Measurements from ENCODE around the gene FBXW5.

The FBXW5 gene

DNA sequence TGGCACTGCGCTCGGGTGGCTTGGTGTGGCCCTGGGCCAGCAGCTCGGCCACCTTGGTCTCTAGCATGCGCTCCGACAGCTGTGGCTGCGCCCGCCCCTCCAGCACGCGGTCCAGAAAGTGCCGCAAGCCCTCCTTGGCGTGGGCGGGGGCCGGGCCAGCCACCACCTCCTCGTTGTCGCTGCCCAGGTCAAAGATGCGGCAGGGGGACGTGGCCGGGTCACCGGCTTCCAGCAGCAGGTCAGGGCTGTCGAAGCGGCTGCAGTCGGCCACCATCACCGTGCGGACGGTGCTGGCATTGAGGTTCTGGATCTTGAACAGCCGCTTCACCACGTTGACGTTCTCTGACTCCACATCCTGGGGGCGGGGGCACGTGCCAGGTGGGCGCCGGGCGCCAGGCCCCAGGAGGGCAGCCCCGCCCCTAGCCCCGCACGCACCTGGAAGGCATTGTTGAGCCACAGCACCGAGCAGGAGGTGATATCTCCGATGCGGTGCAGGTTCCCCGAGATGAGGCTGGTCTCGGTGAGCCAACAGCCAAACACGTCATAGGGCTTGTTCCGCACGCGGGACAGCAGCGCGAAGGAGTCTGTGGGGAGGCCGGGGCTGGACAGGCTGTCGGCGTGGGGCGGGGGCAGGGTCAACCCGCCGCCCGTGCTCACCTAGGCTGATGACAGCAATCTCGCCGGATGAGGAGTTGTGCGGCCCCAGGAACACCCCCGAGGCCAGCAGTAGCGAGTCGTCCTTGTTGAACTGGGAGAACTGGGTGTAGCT lies 2.2 kb downstream of the FBXW5 start:
- Histone ChIP-seq H3K4me3 (ENCODE audit: low read depth in 1 of 2, low read length in 2 of 2) (no peak overlapping the region), H3K27ac (ENCODE audit: low read depth, low read length) (no peak overlapping the region), H3K9me3 (ENCODE audit: control insufficient read depth in 1 of 2, low read length in 2 of 2) (no peaks in the 10 kb centered on the region), H3K9ac (ENCODE audit: low read depth in 1 of 2, low read length in 2 of 2) (no peak overlapping the region), H3K27me3 (ENCODE audit: control insufficient read depth in 1 of 2, insufficient read depth in 2 of 2, low read length in 2 of 2) (no peaks in the 10 kb centered on the region), H3K4me1 (ENCODE audit: control insufficient read depth in 1 of 2, insufficient read depth in 2 of 2, low read length in 2 of 2) (peaks cover 3 to 22% of the 10 kb centered on the region in 2 donors), H3K36me3 (ENCODE audit: control insufficient read depth in 1 of 2, insufficient read depth in 2 of 2, low read length in 2 of 2) (peaks cover 28 to 52% of the 10 kb centered on the region in 2 donors)

- Histone ChIP-seq H3K4me3 (ENCODE audit: low read depth in 1 of 2, low read length in 2 of 2) (no peak overlapping the region), H3K9me3 (ENCODE audit: control insufficient read depth in 1 of 2, low read length in 2 of 2) (no peaks in the 10 kb centered on the region), H3K4me1 (ENCODE audit: control insufficient read depth in 1 of 2, insufficient read depth in 2 of 2, low read length in 2 of 2) (peaks cover 3 to 22% of the 10 kb centered on the region in 2 donors), H3K36me3 (ENCODE audit: control insufficient read depth in 1 of 2, insufficient read depth in 2 of 2, low read length in 2 of 2) (peaks cover 28 to 53% of the 10 kb centered on the region in 2 donors), H3K9ac (ENCODE audit: low read depth in 1 of 2, low read length in 2 of 2) (no peak overlapping the region), H3K27me3 (ENCODE audit: control insufficient read depth in 1 of 2, insufficient read depth in 2 of 2, low read length in 2 of 2) (no peaks in the 10 kb centered on the region), H3K27ac (ENCODE audit: low read depth, low read length) (no peak overlapping the region)
These were observed 3.1 kb downstream of the FBXW5 start for GRCh38 chr9:136941231-136942111.

DNA sequence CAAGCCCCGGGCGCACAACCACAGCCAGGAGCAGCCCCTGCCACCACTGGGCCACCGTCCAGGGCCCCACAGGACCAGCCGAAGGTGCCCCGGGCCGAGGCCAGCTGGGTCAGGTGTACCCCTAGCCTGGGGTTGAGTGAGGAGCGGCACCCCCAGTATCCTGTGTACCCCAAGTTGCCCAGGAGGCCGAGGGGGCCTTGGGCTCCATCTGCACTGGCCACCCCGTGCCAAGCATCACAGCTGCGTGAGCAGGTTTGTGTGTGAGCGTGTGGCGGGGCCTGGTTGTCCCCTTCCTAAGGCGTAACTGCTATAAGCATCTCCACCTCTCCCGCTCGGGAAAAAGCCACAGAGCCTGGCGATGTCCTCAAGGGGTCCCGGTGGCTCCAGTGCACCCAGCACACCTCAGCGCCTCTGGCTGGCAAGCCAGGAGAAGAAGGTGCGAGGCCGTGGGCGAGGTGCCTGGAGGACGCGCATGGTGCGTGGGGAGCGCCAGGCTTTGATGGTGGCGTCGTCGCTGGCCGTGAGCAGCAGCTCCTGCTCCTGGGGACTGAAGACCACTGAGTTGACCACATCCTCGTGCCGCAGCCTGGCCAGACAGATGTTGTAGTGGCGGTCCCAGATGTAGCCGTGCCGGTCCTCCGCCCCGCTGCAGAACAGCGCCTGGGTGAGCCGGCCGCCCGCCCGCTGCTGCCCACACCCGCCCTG lies 3.9 kb downstream of the FBXW5 start:
- Histone ChIP-seq H3K36me3 (ENCODE audit: control insufficient read depth in 1 of 2, insufficient read depth in 2 of 2, low read length in 2 of 2) (peaks cover 28 to 53% of the 10 kb centered on the region in 2 donors), H3K4me3 (ENCODE audit: low read depth in 1 of 2, low read length in 2 of 2) (no peak overlapping the region), H3K9ac (ENCODE audit: low read depth in 1 of 2, low read length in 2 of 2) (no peak overlapping the region), H3K27ac (ENCODE audit: low read depth, low read length) (no peak overlapping the region), H3K27me3 (ENCODE audit: control insufficient read depth in 1 of 2, insufficient read depth in 2 of 2, low read length in 2 of 2) (no peaks in the 10 kb centered on the region), H3K4me1 (ENCODE audit: control insufficient read depth in 1 of 2, insufficient read depth in 2 of 2, low read length in 2 of 2) (peaks cover 3 to 22% of the 10 kb centered on the region in 2 donors), H3K9me3 (ENCODE audit: control insufficient read depth in 1 of 2, low read length in 2 of 2) (no peaks in the 10 kb centered on the region)

GRCh38 chr9:136939996-136940525 lies 4.5 kb downstream of the FBXW5 start:
- Histone ChIP-seq H3K36me3 (ENCODE audit: control insufficient read depth in 1 of 2, insufficient read depth in 2 of 2, low read length in 2 of 2) (peaks cover 28 to 53% of the 10 kb centered on the region in 2 donors), H3K27ac (ENCODE audit: low read depth, low read length) (no peak overlapping the region), H3K9me3 (ENCODE audit: control insufficient read depth in 1 of 2, low read length in 2 of 2) (no peaks in the 10 kb centered on the region), H3K4me1 (ENCODE audit: control insufficient read depth in 1 of 2, insufficient read depth in 2 of 2, low read length in 2 of 2) (peaks cover 3 to 18% of the 10 kb centered on the region in 2 donors), H3K9ac (ENCODE audit: low read depth in 1 of 2, low read length in 2 of 2) (no peak overlapping the region), H3K27me3 (ENCODE audit: control insufficient read depth in 1 of 2, insufficient read depth in 2 of 2, low read length in 2 of 2) (no peaks in the 10 kb centered on the region), H3K4me3 (ENCODE audit: low read depth in 1 of 2, low read length in 2 of 2) (no peak overlapping the region)

DNA sequence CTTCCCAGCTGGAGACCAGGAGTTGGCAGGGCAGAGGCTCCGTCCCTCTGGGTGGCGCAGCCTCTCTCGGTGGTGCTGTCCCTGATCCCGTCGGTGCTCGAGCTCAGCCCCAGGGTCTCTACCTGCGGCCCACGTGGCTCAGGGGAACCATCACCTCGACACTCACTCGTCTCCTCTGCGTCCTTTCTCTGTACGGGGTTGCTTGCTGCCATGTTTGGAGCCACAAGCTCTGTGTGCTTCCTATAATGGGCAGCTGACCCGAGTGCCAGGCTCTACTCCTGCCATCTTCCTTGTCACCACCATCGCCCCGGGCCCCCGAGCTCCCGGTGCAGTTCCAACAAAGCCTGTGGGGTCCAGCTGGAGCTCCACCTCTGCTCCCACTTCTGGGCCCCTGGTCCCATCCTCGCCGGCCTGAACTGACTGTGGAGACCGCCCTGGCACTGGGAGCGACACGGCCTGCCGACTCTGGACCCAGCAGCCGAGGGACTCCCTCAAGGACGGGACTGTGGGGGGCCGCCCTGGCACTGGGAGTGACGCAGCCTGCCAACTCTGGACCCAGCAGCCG lies 5.0 kb downstream of the FBXW5 start:
- Histone ChIP-seq H3K4me3 (ENCODE audit: low read depth in 1 of 2, low read length in 2 of 2) (no peak overlapping the region), H3K36me3 (ENCODE audit: control insufficient read depth in 1 of 2, insufficient read depth in 2 of 2, low read length in 2 of 2) (peaks cover 28 to 53% of the 10 kb centered on the region in 2 donors), H3K4me1 (ENCODE audit: control insufficient read depth in 1 of 2, insufficient read depth in 2 of 2, low read length in 2 of 2) (peaks cover 0 to 14% of the 10 kb centered on the region in 2 donors), H3K9ac (ENCODE audit: low read depth in 1 of 2, low read length in 2 of 2) (no peak overlapping the region), H3K27me3 (ENCODE audit: control insufficient read depth in 1 of 2, insufficient read depth in 2 of 2, low read length in 2 of 2) (no peaks in the 10 kb centered on the region), H3K9me3 (ENCODE audit: control insufficient read depth in 1 of 2, low read length in 2 of 2) (no peaks in the 10 kb centered on the region), H3K27ac (ENCODE audit: low read depth, low read length) (no peak overlapping the region)

GRCh38 chr9:136937186-136938001 lies 7.1 kb downstream of the FBXW5 start:
- Histone ChIP-seq H3K9ac (ENCODE audit: low read depth in 1 of 2, low read length in 2 of 2) (no peak overlapping the region), H3K36me3 (ENCODE audit: control insufficient read depth in 1 of 2, insufficient read depth in 2 of 2, low read length in 2 of 2) (peaks cover 24 to 44% of the 10 kb centered on the region in 2 donors), H3K4me1 (ENCODE audit: control insufficient read depth in 1 of 2, insufficient read depth in 2 of 2, low read length in 2 of 2) (no peaks in the 10 kb centered on the region), H3K4me3 (ENCODE audit: low read depth in 1 of 2, low read length in 2 of 2) (no peak overlapping the region), H3K27ac (ENCODE audit: low read depth, low read length) (no peak overlapping the region), H3K9me3 (ENCODE audit: control insufficient read depth in 1 of 2, low read length in 2 of 2) (no peaks in the 10 kb centered on the region), H3K27me3 (ENCODE audit: control insufficient read depth in 1 of 2, insufficient read depth in 2 of 2, low read length in 2 of 2) (no peaks in the 10 kb centered on the region)

- H3K4me1 ChIP-seq (ENCODE audit: control insufficient read depth in 1 of 2, insufficient read depth in 2 of 2, low read length in 2 of 2): no peaks in the 10 kb centered on the region
- H3K27me3 ChIP-seq (ENCODE audit: control insufficient read depth in 1 of 2, insufficient read depth in 2 of 2, low read length in 2 of 2): no peaks in the 10 kb centered on the region
- no peak overlapping the region for H3K9ac ChIP-seq (ENCODE audit: low read depth in 1 of 2, low read length in 2 of 2)
- H3K9me3 ChIP-seq (ENCODE audit: control insufficient read depth in 1 of 2, low read length in 2 of 2): no peaks in the 10 kb centered on the region
- no peak overlapping the region for H3K4me3 ChIP-seq (ENCODE audit: low read depth in 1 of 2, low read length in 2 of 2)
- peaks cover 19 to 38% of the 10 kb centered on the region in 2 donors for H3K36me3 ChIP-seq (ENCODE audit: control insufficient read depth in 1 of 2, insufficient read depth in 2 of 2, low read length in 2 of 2)
- H3K27ac ChIP-seq (ENCODE audit: low read depth, low read length): no peak overlapping the region
These were observed 7.8 kb downstream of the FBXW5 start for GRCh38 chr9:136936645-136937170.

GRCh38 chr9:136935651-136936050 lies 8.9 kb downstream of the FBXW5 start:
- Histone ChIP-seq H3K9ac (ENCODE audit: low read depth in 1 of 2, low read length in 2 of 2) (no peak overlapping the region), H3K36me3 (ENCODE audit: control insufficient read depth in 1 of 2, insufficient read depth in 2 of 2, low read length in 2 of 2) (peaks cover 8 to 27% of the 10 kb centered on the region in 2 donors), H3K27me3 (ENCODE audit: control insufficient read depth in 1 of 2, insufficient read depth in 2 of 2, low read length in 2 of 2) (no peaks in the 10 kb centered on the region), H3K9me3 (ENCODE audit: control insufficient read depth in 1 of 2, low read length in 2 of 2) (no peaks in the 10 kb centered on the region), H3K27ac (ENCODE audit: low read depth, low read length) (no peak overlapping the region), H3K4me3 (ENCODE audit: low read depth in 1 of 2, low read length in 2 of 2) (no peak overlapping the region), H3K4me1 (ENCODE audit: control insufficient read depth in 1 of 2, insufficient read depth in 2 of 2, low read length in 2 of 2) (no peaks in the 10 kb centered on the region)

DNA sequence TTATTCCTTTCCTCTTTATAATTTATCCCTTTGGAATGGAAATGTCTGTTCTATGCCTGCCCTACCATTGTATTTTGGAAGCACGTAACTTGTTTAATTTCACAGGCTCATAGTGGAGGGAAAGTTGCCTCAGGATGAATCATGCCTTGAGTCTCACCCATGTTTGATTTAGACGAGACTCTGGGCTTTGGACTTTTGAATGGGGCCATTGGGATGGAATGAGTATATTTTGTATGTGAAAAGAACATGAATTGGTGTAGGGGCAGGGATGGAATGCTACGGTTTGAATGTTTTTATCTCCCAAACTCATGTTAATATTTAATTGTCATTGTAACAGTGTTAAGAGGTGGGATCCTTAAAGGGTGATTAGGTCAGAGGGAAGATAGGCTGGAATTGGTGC lies 10.3 kb downstream of the FBXW5 start:
- Histone ChIP-seq H3K9me3 (ENCODE audit: control insufficient read depth in 1 of 2, low read length in 2 of 2) (no peaks in the 10 kb centered on the region), H3K36me3 (ENCODE audit: control insufficient read depth in 1 of 2, insufficient read depth in 2 of 2, low read length in 2 of 2) (peaks cover 0 to 17% of the 10 kb centered on the region in 2 donors), H3K9ac (ENCODE audit: low read depth in 1 of 2, low read length in 2 of 2) (no peak overlapping the region), H3K4me3 (ENCODE audit: low read depth in 1 of 2, low read length in 2 of 2) (no peak overlapping the region), H3K27me3 (ENCODE audit: control insufficient read depth in 1 of 2, insufficient read depth in 2 of 2, low read length in 2 of 2) (no peaks in the 10 kb centered on the region), H3K27ac (ENCODE audit: low read depth, low read length) (no peak overlapping the region), H3K4me1 (ENCODE audit: control insufficient read depth in 1 of 2, insufficient read depth in 2 of 2, low read length in 2 of 2) (no peaks in the 10 kb centered on the region)

Data from duodenal mucosa (tissue), 2 donors.